ENCODE measurements around the gene TCEA2.

GRCh38 chr20:64040231-64041039 lies 22.6 kb upstream of the TCEA2 start:
- TF ChIP-seq CTCF (IDR thresholded peaks at IDR 0.05; ENCODE audit: low read depth, low read length) (no peak), POLR2A (IDR thresholded peaks at IDR 0.05; ENCODE audit: extremely low read depth, insufficient read length) (no peak)
